HT1080 (cell line): Measurements from ENCODE around the gene PDE12. TPM values are rescaled to one million over a fixed set of nuclear protein-coding genes. Genes with fewer than 3 reads are reported as not detected.

ENCODE experiments used
- DNase-seq: peaks from one replicate; pipeline ENCODE4 v3.0.0-alpha.2; 2015; ENCODE audit warnings: low read depth
- polyA plus RNA-seq, 2 experiments: library from polyadenylated mRNA; depleted of rRNA; stranded (reverse); fragments of >200 nt; gene quantifications; 2 replicates each; pipeline ENCODE4 v1.2.3, GENCODE V29; 2015
- total RNA-seq: library from RNA; depleted of rRNA; stranded (reverse); fragments of >200 nt; shearing (Covaris generic); gene quantifications from 2 replicates; pipeline ENCODE4 v1.2.3, GENCODE V29; 2014; rRNA removed

Gene PDE12
- 24.7 and 33.5 TPM in 2 replicates for total RNA-seq
- 19.1 and 20.8 TPM in 2 replicates for polyA plus RNA-seq (2015; cell fraction: cytosol; rRNA removed)
- polyA plus RNA-seq (2015; cell fraction: nucleus; rRNA removed): 34.0 and 34.1 TPM in 2 replicates

GRCh38 chr3:57555738-57556458 is at the start of gene PDE12:
TSS of gene PDE12 (plus strand) at chr3:57556274. CDS start at chr3:57556380, 106 bp downstream.
- peak; percentile 87 for DNase-seq

DNA sequence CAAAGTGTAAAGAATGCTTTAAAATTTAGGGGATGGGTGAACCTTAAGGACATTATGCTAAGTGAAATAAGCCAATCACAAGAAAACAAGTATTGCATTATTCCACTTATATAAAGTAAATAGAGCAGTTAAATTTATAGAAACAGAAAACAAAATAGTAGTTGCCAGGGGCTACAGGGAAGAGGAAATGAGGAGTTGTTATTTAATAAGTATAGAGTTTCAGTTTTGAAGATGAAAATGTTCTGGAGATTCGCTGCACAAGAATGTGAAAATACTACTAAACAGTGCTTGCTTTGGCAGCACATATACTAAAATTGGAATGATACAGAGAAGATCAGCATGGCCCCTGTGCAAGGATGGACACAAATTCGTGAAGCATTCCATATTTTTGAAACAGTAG is 43.9 kb upstream of the PDE12 start:
- DNase-seq: peak; percentile 58

GRCh38 chr3:57518276-57518915 is 37.7 kb upstream of the PDE12 start:
- peak; percentile 93 for DNase-seq

DNA sequence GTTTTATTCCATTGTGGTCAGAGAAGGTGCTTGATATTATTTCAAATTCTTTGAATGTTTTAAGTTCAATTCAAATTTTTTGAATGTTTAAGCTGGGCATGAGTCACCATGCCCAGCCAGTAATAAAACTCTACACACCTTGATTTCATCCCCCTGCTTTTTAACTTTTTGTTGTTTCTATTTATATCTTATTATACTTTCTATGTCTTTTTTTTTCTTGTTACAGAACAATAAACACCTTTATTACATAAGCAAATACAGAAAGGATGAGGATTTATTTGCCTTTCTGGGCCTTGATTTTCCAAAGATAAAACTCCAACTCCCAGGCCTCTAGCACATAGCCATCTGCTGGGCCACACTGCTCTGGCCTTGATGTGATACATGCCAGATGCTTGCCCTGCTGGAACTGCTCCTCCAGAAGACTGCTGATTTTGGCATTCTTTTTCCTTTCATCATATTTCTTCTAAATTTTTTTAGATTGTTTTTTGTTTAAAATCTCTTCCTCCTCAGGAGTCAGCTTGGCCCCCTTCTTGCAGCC is 25.9 kb upstream of the PDE12 start:
- DNase-seq: no peak

DNA sequence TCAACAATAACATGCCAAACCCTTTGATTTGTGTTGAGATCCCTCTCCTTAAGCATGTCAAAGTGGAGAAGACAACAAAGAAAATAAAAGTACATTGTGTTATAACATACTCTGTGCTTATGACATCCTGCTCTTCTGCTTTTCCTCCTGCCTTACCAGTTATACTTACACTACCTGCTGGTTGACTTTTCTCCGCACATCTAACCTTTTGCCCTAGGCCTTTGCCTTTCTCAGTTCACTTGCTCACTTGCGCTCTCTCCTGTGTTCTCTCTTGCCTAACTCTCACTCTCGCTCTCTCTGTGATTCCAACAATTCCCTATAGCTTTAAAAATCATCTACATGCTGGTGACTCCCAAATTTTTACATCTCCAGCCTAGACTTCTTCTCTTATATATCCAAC is 17.6 kb upstream of the PDE12 start:
- no peak for DNase-seq

DNA sequence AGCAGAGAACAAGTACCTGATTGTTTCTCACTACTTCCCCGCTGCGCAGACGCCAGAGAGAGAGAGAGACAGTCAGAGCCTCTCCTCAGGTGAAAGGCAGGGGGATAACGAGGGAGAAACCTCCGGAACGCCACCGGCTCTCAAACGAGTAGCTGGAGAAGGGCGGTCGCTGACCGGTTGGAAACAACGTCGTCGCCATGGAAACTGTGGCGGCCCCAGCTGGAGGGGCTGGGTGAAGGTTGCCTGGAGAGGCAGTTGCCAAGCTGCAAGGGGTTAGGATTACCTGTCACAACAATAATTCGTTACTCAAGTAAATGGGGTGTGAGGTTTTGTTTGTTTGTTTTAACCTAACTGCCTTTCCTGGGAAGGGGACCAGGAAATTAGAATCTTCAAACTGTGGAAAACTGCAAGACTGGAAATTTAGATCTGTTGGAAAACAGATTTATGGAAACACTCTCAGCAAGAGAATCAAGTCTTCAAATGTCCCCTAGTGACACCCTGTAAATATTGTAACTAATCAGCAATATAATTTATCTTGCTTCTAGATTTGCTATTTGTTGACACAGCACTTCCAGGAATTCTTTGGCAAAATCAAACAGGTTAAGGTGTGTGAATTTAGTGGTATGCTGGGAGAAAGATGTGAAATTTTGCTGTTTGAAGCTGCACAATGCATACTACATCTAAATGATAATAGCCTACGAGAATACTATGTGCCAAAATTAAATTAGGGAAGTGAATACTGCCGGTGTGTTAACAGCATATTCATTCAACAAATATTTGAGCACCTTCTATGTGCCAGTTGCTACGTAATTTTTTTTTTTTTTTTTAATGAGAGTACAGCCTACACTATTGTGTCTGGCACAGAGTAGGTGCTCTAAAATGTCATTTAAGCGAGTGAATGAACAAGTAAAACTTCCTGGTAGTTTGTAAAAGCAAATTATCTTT is 11.6 kb upstream of the PDE12 start, which contains the start of gene DNAH12:
DNAH12 (minus strand) TSS at position 164 of the 945 bp plus-strand sequence. CDS start 1,474 bp downstream, outside the sequence.
- no peak for DNase-seq

DNA sequence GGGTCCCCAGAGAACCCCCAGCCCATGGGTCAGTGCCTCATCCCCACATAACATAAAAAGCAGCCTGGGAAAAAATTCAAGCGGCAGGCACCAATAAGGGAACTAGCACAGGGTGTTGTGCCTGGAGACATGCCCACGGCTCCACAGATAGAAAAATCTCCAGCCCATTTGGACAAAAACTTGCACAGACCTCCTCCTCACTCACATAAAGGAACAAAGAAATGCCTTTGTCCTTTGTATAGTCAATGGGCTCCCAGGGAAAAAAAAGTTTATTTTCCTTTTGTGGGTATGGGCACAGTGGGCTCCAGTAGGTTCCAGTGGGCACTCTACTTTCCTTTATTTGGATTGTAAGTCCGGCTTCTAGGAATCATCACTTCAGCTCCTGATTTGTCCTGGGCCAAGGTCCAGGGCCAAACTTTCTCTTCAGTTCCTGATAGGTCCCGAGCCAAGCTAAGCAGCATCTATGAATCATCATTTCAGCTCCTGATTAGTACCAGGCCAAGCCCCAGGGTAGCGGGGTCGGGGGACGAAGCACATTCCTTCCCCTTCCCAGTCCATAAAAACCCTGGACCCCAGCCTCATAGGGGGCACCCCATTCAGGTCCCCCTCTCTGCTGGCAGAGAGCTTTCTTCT is 10.3 kb upstream of the PDE12 start:
- DNase-seq: peak; percentile 12

DNA sequence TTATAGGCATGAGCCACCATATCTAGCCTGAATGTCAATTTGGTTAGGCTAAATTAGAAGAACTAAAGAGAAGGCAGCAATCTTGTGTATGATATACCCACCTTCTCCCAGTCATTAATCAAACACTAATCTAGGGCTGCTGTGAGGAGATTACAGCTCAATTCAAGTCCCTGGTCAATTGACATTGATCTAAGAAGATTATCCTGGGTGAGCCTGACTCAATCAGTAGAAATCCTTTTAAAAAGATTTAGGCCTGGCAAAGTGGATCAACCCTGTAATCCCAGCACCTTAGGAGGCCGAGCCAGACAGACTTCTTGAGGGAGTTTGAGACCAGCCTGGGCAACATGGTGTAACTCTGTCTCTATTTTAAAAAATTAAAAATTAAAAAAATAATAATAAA is 9.5 kb upstream of the PDE12 start:
- DNase-seq: no peak

GRCh38 chr3:57555306-57555705 is 768 bp upstream of the PDE12 start:
- no peak for DNase-seq

- no peak for DNase-seq
Observed at GRCh38 chr3:57556459-57557084, 498 bp downstream of the PDE12 start.

DNA sequence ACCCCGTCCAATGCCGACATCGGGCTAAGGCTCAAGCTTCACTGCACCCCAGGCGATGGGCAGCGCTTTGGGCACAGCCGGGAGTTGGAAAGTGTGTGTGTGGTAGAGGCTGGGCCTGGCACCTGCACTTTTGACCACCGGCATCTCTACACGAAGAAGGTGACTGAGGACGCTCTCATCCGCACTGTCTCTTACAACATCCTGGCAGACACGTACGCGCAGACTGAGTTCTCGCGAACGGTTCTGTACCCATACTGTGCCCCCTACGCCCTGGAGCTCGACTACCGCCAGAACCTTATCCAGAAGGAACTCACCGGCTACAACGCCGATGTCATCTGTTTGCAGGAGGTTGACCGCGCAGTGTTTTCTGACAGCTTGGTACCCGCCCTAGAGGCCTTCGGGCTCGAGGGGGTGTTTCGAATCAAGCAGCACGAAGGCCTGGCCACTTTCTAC is 1.0 kb downstream of the PDE12 start:
- peak; percentile 20 for DNase-seq

DNA sequence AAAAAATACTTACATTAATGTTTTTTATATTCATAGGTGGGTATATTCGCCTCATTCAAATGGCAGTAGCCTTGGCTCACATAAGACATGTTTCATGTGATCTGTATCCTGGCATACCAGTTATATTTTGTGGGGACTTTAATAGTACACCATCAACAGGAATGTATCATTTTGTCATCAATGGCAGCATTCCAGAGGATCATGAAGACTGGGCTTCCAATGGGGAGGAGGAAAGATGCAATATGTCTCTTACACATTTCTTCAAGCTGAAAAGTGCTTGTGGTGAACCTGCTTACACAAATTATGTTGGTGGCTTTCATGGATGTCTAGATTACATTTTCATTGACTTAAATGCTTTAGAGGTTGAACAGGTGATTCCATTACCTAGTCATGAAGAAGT is 3.5 kb downstream of the PDE12 start:
- no peak for DNase-seq

- no peak for DNase-seq
Observed at GRCh38 chr3:57569859-57570450, 13.9 kb downstream of the PDE12 start.

- no peak for DNase-seq
Observed at GRCh38 chr3:57570878-57571277, 14.8 kb downstream of the PDE12 start.

- DNase-seq: no peak
Observed at GRCh38 chr3:57572096-57572495, 16.0 kb downstream of the PDE12 start.

DNA sequence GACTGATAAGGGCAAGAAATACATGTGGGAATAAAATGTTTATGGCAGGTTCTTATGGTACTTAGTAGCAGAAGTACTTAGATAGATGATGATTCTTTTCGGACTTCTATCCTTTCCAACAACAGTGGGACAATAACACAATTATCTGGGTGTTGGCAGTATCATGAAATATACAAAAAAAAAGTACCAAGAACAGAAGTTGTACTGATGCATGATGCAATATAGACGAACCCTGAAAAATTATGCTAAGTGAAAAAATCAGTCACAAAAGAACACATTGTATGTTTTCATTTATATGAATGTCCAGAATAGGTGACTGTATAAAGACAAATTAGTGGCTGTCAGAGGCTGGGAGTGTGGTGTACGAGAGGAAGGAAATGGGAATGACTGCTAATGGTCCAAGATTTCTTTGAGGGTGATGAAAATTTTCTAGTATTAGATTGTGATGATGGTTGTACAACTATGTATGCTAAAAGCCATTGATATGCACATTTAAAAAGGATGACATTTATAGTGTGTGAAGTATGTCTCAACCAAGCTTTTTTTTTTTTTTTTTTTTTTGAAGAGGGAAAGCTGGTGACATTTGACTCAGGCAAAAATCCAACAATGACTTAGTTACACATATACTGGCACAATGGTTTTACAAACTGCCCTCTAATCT is 20.0 kb downstream of the PDE12 start:
- DNase-seq: no peak

DNA sequence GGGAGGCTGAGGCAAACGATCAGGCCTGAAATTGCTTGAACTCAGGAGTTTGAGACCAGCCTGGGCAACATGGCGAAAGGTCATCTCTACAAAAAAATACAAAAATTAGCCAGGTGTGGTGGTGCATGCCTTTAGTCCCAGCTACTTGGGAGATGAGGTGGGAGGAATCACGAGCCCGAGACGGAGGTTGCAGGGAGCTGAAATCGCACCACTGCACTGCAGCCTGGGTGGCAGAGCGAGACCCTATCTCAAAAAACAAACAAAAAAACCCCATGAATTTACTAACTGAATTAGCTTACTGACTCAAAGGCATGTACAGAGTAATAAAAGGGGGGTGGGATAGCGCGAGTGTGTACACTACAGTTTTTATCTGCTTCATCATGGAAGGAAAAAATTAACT is 21.7 kb downstream of the PDE12 start:
- DNase-seq: no peak

DNA sequence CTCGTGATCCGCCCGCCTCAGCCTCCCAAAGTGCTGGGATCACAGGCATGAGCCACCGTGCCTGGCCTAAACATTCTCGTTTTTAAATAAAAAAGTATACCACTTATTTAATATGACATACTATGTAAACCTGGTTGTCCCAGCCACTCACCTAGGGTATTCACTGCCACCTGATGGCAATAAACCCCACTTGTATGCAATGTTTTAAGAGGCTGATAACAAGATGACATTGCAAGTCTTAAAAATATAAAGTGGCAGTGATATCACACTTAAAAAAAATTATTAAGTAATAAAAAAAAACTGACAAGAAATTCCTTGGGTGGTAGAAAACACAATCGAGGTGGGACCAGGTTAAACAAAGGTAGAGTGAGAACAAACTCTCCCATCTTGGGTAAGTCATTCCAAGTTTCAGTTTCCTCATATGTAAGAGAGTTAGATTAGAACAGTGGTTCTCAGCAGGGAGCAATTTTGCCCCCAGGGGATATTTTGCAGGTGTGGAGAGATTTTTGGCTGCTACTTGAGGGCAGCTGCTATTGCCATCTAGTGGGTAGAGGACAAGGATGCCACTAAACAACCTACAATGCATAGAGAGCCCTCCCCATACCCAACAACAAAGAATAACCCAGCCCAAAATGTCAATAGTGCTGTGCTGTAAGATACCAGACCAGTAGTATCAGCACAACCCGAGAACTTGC is 26.5 kb downstream of the PDE12 start:
- peak; percentile 33 for DNase-seq

DNA sequence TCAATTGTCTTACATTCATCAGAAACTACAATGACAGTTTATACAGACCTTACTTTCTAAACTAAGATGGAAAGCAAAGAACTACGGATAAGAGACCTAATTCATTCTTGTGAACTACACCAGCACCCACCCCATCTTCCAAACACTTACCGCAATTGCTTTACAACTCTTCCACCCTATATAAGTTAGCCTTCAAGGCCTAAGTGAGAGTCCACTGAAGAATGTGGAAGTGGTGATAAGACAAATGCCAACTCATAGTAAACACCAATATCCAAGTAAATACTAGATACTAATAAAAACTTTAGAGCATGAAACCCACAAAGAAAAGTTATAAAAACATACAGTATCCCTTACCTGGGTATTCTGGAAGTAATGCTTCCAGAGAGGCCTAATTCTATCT is 27.5 kb downstream of the PDE12 start:
- no peak for DNase-seq
